GM18861 (cell line): ENCODE measurements around the gene C3orf22.
"Not testable (repeated sequence)": the region's sequence is repeated elsewhere in the genome, so short reads cannot be mapped to it uniquely, and the experiment has no call there.

Source experiments
- ATAC-seq: cut with Tn5 transposase; IDR thresholded peaks from one replicate; pipeline ENCODE4 v1.9.1; 2021; ENCODE audit not compliant: unreplicated experiment

C3orf22 gene

GRCh38 chr3:126544596-126545281, 14.0 kb downstream of the C3orf22 start:
- ATAC-seq = no peak

- ATAC-seq = no peak
Observed at GRCh38 chr3:126543457-126544061, 15.2 kb downstream of the C3orf22 start.

GRCh38 chr3:126542340-126543241, 16.1 kb downstream of the C3orf22 start:
- no peak for ATAC-seq

- ATAC-seq = no peak
Observed at GRCh38 chr3:126541628-126542339, 16.9 kb downstream of the C3orf22 start.

GRCh38 chr3:126540951-126541627, 17.6 kb downstream of the C3orf22 start:
- no peak for ATAC-seq

- ATAC-seq = no peak
Observed at GRCh38 chr3:126540342-126540849, 18.3 kb downstream of the C3orf22 start.

- no peak for ATAC-seq
Observed at GRCh38 chr3:126539558-126540250, 19.0 kb downstream of the C3orf22 start.

GRCh38 chr3:126538966-126539365, 19.8 kb downstream of the C3orf22 start:
- ATAC-seq = no peak

GRCh38 chr3:126538316-126538715, 20.4 kb downstream of the C3orf22 start:
- no peak for ATAC-seq

- no peak for ATAC-seq
Observed at GRCh38 chr3:126537730-126538281, 20.9 kb downstream of the C3orf22 start.

GRCh38 chr3:126537116-126537729, 21.5 kb downstream of the C3orf22 start:
- no peak for ATAC-seq

- no peak for ATAC-seq
Observed at GRCh38 chr3:126536126-126536525, 22.6 kb downstream of the C3orf22 start.

- ATAC-seq = no peak
Observed at GRCh38 chr3:126535636-126536035, 23.1 kb downstream of the C3orf22 start.

- not testable (repeated sequence) for ATAC-seq
Observed at GRCh38 chr3:126534716-126535115, 24.0 kb downstream of the C3orf22 start.

- ATAC-seq = no peak
Observed at GRCh38 chr3:126533506-126533905, 25.2 kb downstream of the C3orf22 start.

- ATAC-seq = no peak
Observed at GRCh38 chr3:126531051-126531330, 27.7 kb downstream of the C3orf22 start.

- no peak for ATAC-seq
Observed at GRCh38 chr3:126530171-126531050, 28.3 kb downstream of the C3orf22 start.

- ATAC-seq = no peak
Observed at GRCh38 chr3:126529585-126530170, 29.1 kb downstream of the C3orf22 start.
